Activated T-cell treated with anti-CD3 and anti-CD28 coated beads, Interleukin-2, amount 50 U/mL, for 72 hours (primary cell): ENCODE measurements around the gene EXOC4. TPM values are rescaled to one million over a fixed set of nuclear protein-coding genes. Genes with fewer than 3 reads are reported as not detected.

Source experiments
- ATAC-seq, 2 donors: fragments of 150-1000 bp; cut with Tn5 transposase; replicated peaks in 1 of 2; 2 replicates each; pipeline ENCODE4 v1.10.0; 2021; ENCODE audit warnings: moderate library complexity in 2 of 2, mild to moderate bottlenecking in 1 of 2
- DNase-seq, 2 donors: peaks; one replicate each; pipeline ENCODE4 v3.0.0; 2021 to 2022; ENCODE audit warnings: mixed read lengths in 1 of 2
- H3K27ac Mint-ChIP-seq: one replicate; pipeline ENCODE4 v1.8.0; 2022; ENCODE audit warnings: mild to moderate bottlenecking, moderate library complexity, mixed read lengths
- H3K27me3 Mint-ChIP-seq: one replicate; pipeline ENCODE4 v1.8.0; 2022; ENCODE audit warnings: low read depth, mixed read lengths
- H3K36me3 Mint-ChIP-seq, 2 donors: one replicate each; pipeline ENCODE4 v1.8.0; 2022; ENCODE audit warnings: mixed read lengths in 2 of 2, mild to moderate bottlenecking in 1 of 2; ENCODE audit not compliant: insufficient read depth in 2 of 2
- H3K4me1 Mint-ChIP-seq: one replicate; pipeline ENCODE4 v1.8.0; 2022; ENCODE audit warnings: low read depth, mixed read lengths
- H3K4me3 Mint-ChIP-seq, 2 donors: one replicate each; pipeline ENCODE4 v1.8.0; 2022; ENCODE audit warnings: mild to moderate bottlenecking in 2 of 2, mixed read lengths in 2 of 2, moderate library complexity in 2 of 2
- H3K9me3 Mint-ChIP-seq, 2 donors: one replicate each; pipeline ENCODE4 v1.8.0; 2022; ENCODE audit warnings: mixed read lengths in 2 of 2
- total RNA-seq, 2 donors: library from RNA; stranded (reverse); gene quantifications; one replicate each; pipeline ENCODE4 v1.2.3, GENCODE V29; 2022

Gene EXOC4
- total RNA-seq, 2 donors from 2014 or later, result 74.1 to 76.3 TPM

- H3K27me3 Mint-ChIP-seq, result no peaks in the 10 kb centered on the region
- ATAC-seq (no peak), DNase-seq (no peak)
- no peak overlapping the region for H3K27ac Mint-ChIP-seq
- no peak overlapping the region for H3K4me3 Mint-ChIP-seq
- peaks cover 0 to 2% of the 10 kb centered on the region in 2 donors for H3K9me3 Mint-ChIP-seq
- H3K4me1 Mint-ChIP-seq, result no peaks in the 10 kb centered on the region
- H3K36me3 Mint-ChIP-seq, result peaks cover 4 to 6% of the 10 kb centered on the region in 2 donors
These were observed 108.9 kb downstream of the EXOC4 start for GRCh38 chr7:133361806-133362205.

- DNase-seq, result no peak
- Mint-ChIP-seq H3K4me3 (no peak overlapping the region), H3K36me3 (peaks cover 3 to 6% of the 10 kb centered on the region in 2 donors), H3K4me1 (no peaks in the 10 kb centered on the region), H3K27ac (no peak overlapping the region), H3K9me3 (peaks cover 0 to 1% of the 10 kb centered on the region in 2 donors), H3K27me3 (no peaks in the 10 kb centered on the region)
- no peak for ATAC-seq
These were observed 112.2 kb downstream of the EXOC4 start for GRCh38 chr7:133364959-133365690.

- Mint-ChIP-seq H3K4me1 (no peaks in the 10 kb centered on the region), H3K4me3 (no peak overlapping the region), H3K36me3 (peaks cover 2 to 6% of the 10 kb centered on the region in 2 donors), H3K9me3 (no peaks in the 10 kb centered on the region), H3K27ac (no peak overlapping the region), H3K27me3 (no peaks in the 10 kb centered on the region)
- DNase-seq, result no peak
- ATAC-seq, result no peak
These were observed 113.0 kb downstream of the EXOC4 start for GRCh38 chr7:133365917-133366316.

GRCh38 chr7:133367561-133367960, 114.7 kb downstream of the EXOC4 start:
- DNase-seq (no peak), ATAC-seq (no peak)
- Mint-ChIP-seq H3K36me3 (peaks cover 0 to 1% of the 10 kb centered on the region in 2 donors), H3K4me3 (no peak overlapping the region), H3K4me1 (no peaks in the 10 kb centered on the region), H3K27me3 (no peaks in the 10 kb centered on the region), H3K9me3 (no peaks in the 10 kb centered on the region), H3K27ac (no peak overlapping the region)

- no peaks in the 10 kb centered on the region for H3K9me3 Mint-ChIP-seq
- ATAC-seq, result no peak
- H3K27ac Mint-ChIP-seq, result no peak overlapping the region
- H3K4me3 Mint-ChIP-seq, result no peak overlapping the region
- peaks cover 0 to 1% of the 10 kb centered on the region in 2 donors for H3K36me3 Mint-ChIP-seq
- no peaks in the 10 kb centered on the region for H3K4me1 Mint-ChIP-seq
- no peaks in the 10 kb centered on the region for H3K27me3 Mint-ChIP-seq
- DNase-seq, result no peak
These were observed 116.3 kb downstream of the EXOC4 start for GRCh38 chr7:133369130-133369529.

- Mint-ChIP-seq H3K9me3 (no peaks in the 10 kb centered on the region), H3K36me3 (peaks cover 5 to 12% of the 10 kb centered on the region in 2 donors), H3K27me3 (no peaks in the 10 kb centered on the region), H3K4me3 (no peak overlapping the region), H3K4me1 (no peaks in the 10 kb centered on the region), H3K27ac (no peak overlapping the region)
- ATAC-seq (no peak), DNase-seq (no peak)
These were observed 118.7 kb downstream of the EXOC4 start for GRCh38 chr7:133371616-133372015.

- peaks cover 7 to 13% of the 10 kb centered on the region in 2 donors for H3K36me3 Mint-ChIP-seq
- H3K27me3 Mint-ChIP-seq, result no peaks in the 10 kb centered on the region
- DNase-seq, result no peak
- H3K4me3 Mint-ChIP-seq, result no peak overlapping the region
- no peak for ATAC-seq
- H3K9me3 Mint-ChIP-seq, result peaks cover 1% of the 10 kb centered on the region in 2 donors
- no peak overlapping the region for H3K27ac Mint-ChIP-seq
- no peaks in the 10 kb centered on the region for H3K4me1 Mint-ChIP-seq
These were observed 119.5 kb downstream of the EXOC4 start for GRCh38 chr7:133372337-133372736.

GRCh38 chr7:133376514-133376913, 123.6 kb downstream of the EXOC4 start:
- Mint-ChIP-seq H3K27ac (no peak overlapping the region), H3K36me3 (peaks cover 9 to 23% of the 10 kb centered on the region in 2 donors), H3K27me3 (no peaks in the 10 kb centered on the region), H3K9me3 (peaks cover 3 to 4% of the 10 kb centered on the region in 2 donors), H3K4me3 (no peak overlapping the region), H3K4me1 (no peaks in the 10 kb centered on the region)
- no peak for DNase-seq
- ATAC-seq, result no peak

- Mint-ChIP-seq H3K27ac (no peak overlapping the region), H3K9me3 (peaks cover 3 to 4% of the 10 kb centered on the region in 2 donors), H3K27me3 (no peaks in the 10 kb centered on the region), H3K4me3 (no peak overlapping the region), H3K36me3 (peaks cover 3 to 10% of the 10 kb centered on the region in 2 donors), H3K4me1 (no peaks in the 10 kb centered on the region)
- no peak for ATAC-seq
- DNase-seq, result no peak
These were observed 129.1 kb downstream of the EXOC4 start for GRCh38 chr7:133381965-133382364.

- DNase-seq, result no peak
- peaks cover 0 to 5% of the 10 kb centered on the region in 2 donors for H3K36me3 Mint-ChIP-seq
- no peak overlapping the region for H3K27ac Mint-ChIP-seq
- no peaks in the 10 kb centered on the region for H3K27me3 Mint-ChIP-seq
- no peaks in the 10 kb centered on the region for H3K9me3 Mint-ChIP-seq
- H3K4me3 Mint-ChIP-seq, result no peak overlapping the region
- no peak for ATAC-seq
- no peaks in the 10 kb centered on the region for H3K4me1 Mint-ChIP-seq
These were observed 130.1 kb downstream of the EXOC4 start for GRCh38 chr7:133382775-133383559.

- peaks cover 5% of the 10 kb centered on the region for H3K4me1 Mint-ChIP-seq
These were observed 133.3 kb downstream of the EXOC4 start for GRCh38 chr7:133386205-133386604.

GRCh38 chr7:133389727-133390126, 136.8 kb downstream of the EXOC4 start:
- Mint-ChIP-seq H3K4me3 (no peak overlapping the region), H3K9me3 (peaks cover 1 to 3% of the 10 kb centered on the region in 2 donors), H3K27me3 (no peaks in the 10 kb centered on the region), H3K4me1 (peaks cover 5% of the 10 kb centered on the region), H3K36me3 (peaks cover 3 to 6% of the 10 kb centered on the region in 2 donors), H3K27ac (no peak overlapping the region)
- ATAC-seq (no peak), DNase-seq (no peak)

More at GRCh38 chr7:133386205-133386604, 133.3 kb downstream of the EXOC4 start:
- Mint-ChIP-seq H3K36me3 (peaks cover 3 to 6% of the 10 kb centered on the region in 2 donors), H3K27me3 (no peaks in the 10 kb centered on the region), H3K4me3 (no peak overlapping the region), H3K27ac (no peak overlapping the region), H3K9me3 (peaks cover 1 to 3% of the 10 kb centered on the region in 2 donors)
- DNase-seq, result no peak
- ATAC-seq, result no peak

- Mint-ChIP-seq H3K27me3 (no peaks in the 10 kb centered on the region), H3K4me1 (peaks cover 5% of the 10 kb centered on the region), H3K27ac (no peak overlapping the region), H3K4me3 (no peak overlapping the region), H3K36me3 (peaks cover 3 to 6% of the 10 kb centered on the region in 2 donors), H3K9me3 (peaks cover 1 to 3% of the 10 kb centered on the region in 2 donors)
- DNase-seq (no peak), ATAC-seq (no peak)
These were observed 138.3 kb downstream of the EXOC4 start for GRCh38 chr7:133391206-133391605.
